HL-60 (cell line): ENCODE data around the gene HELZ.

Source experiments
- CTCF ChIP-seq: IDR thresholded peaks from one replicate; pipeline ENCODE4 v1.5.1; 2011; ENCODE audit warnings: low read length, control low read depth, inconsistent platforms; ENCODE audit not compliant: insufficient read depth
- GABPA ChIP-seq: IDR thresholded peaks from 2 replicates; pipeline ENCODE4 v1.6.1; 2012; ENCODE audit warnings: low read depth
- POLR2AphosphoS5 ChIP-seq: IDR thresholded peaks from 2 replicates; pipeline ENCODE4 v1.6.1; 2012; ENCODE audit warnings: low read depth

GRCh38 chr17:67125924-67126323 is 119.1 kb downstream of the HELZ start:
- no peak for TF ChIP-seq CTCF
- TF ChIP-seq POLR2AphosphoS5: no peak
- no peak for TF ChIP-seq GABPA
